ENCODE data around the gene SEPTIN10. TPM values are rescaled to one million over a fixed set of nuclear protein-coding genes. Genes with fewer than 3 reads are reported as not detected.

The SEPTIN10 gene
- total RNA-seq, 1 experiment from 2014 or later = 100.0 TPM

- no peak for TF ChIP-seq POLR2AphosphoS5 (IDR thresholded peaks at IDR 0.05; ENCODE audit: low read depth, low read length)
- no peak for TF ChIP-seq TCF7L2 (IDR thresholded peaks at IDR 0.05; ENCODE audit: low read depth, low read length)
- TF ChIP-seq, protein P1, sequence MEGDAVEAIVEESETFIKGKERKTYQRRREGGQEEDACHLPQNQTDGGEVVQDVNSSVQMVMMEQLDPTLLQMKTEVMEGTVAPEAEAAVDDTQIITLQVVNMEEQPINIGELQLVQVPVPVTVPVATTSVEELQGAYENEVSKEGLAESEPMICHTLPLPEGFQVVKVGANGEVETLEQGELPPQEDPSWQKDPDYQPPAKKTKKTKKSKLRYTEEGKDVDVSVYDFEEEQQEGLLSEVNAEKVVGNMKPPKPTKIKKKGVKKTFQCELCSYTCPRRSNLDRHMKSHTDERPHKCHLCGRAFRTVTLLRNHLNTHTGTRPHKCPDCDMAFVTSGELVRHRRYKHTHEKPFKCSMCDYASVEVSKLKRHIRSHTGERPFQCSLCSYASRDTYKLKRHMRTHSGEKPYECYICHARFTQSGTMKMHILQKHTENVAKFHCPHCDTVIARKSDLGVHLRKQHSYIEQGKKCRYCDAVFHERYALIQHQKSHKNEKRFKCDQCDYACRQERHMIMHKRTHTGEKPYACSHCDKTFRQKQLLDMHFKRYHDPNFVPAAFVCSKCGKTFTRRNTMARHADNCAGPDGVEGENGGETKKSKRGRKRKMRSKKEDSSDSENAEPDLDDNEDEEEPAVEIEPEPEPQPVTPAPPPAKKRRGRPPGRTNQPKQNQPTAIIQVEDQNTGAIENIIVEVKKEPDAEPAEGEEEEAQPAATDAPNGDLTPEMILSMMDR (IDR thresholded peaks at IDR 0.05) = no peak
- TF ChIP-seq SIN3A (IDR thresholded peaks at IDR 0.05; ENCODE audit: borderline replicate concordance, insufficient read depth, low read depth, low read length) = no peak
- TF ChIP-seq REST (IDR thresholded peaks at IDR 0.05; ENCODE audit: insufficient read depth in 1 of 2, low read depth in 2 of 2, low read length in 1 of 2) = no peak
- Histone ChIP-seq H3K9me3 (ENCODE audit: control insufficient read depth, insufficient read depth, low read depth, low read length) (no peaks in the 10 kb centered on the region), H3K27me3 (ENCODE audit: control insufficient read depth, insufficient read depth, low read length) (no peaks in the 10 kb centered on the region), H3K4me3 (ENCODE audit: low read depth in 2 of 2, low read length in 2 of 2) (no peak overlapping the region), H3K27ac (ENCODE audit: low read length) (no peak overlapping the region), H3K4me1 (ENCODE audit: control insufficient read depth, insufficient read depth, low read length) (no peaks in the 10 kb centered on the region), H3K36me3 (ENCODE audit: control insufficient read depth, insufficient read depth, low read length) (no peaks in the 10 kb centered on the region)
- CTCF ChIA-PET = no interaction called here
- BruUV-seq (replicated peaks) = no TSS peak
- POLR2A ChIA-PET = no interaction called here
- DNase-seq (ENCODE audit: low read depth, low spot score) (no peak), ATAC-seq (no peak)
- intact Hi-C loops (cut with micrococcal nuclease; ENCODE audit: unreplicated experiment) = no loop called here
- in situ Hi-C loops (cut with HindIII; ENCODE audit: low pct_unique_long_range_greater_than_20kb, low sequenced_read_pairs) = no loop called here
These were observed 114.9 kb downstream of the SEPTIN10 start for GRCh38 chr2:109498906-109499305.

- DNase-seq (ENCODE audit: low read depth, low spot score) = no peak
- Histone ChIP-seq H3K27ac (ENCODE audit: low read length) (no peak overlapping the region), H3K4me1 (ENCODE audit: control insufficient read depth, insufficient read depth, low read length) (no peaks in the 10 kb centered on the region), H3K4me3 (ENCODE audit: low read depth in 2 of 2, low read length in 2 of 2) (no peak overlapping the region), H3K9me3 (ENCODE audit: control insufficient read depth, insufficient read depth, low read depth, low read length) (no peaks in the 10 kb centered on the region), H3K27me3 (ENCODE audit: control insufficient read depth, insufficient read depth, low read length) (no peaks in the 10 kb centered on the region), H3K36me3 (ENCODE audit: control insufficient read depth, insufficient read depth, low read length) (no peaks in the 10 kb centered on the region)
- ChIA-PET POLR2A (no interaction called here), CTCF (no interaction called here)
- in situ Hi-C loops (cut with HindIII; ENCODE audit: low pct_unique_long_range_greater_than_20kb, low sequenced_read_pairs) (no loop called here), intact Hi-C loops (cut with micrococcal nuclease; ENCODE audit: unreplicated experiment) (no loop called here)
- no TSS peak for BruUV-seq (replicated peaks)
- TF ChIP-seq TCF7L2 (IDR thresholded peaks at IDR 0.05; ENCODE audit: low read depth, low read length) (no peak), SIN3A (IDR thresholded peaks at IDR 0.05; ENCODE audit: borderline replicate concordance, insufficient read depth, low read depth, low read length) (no peak), REST (IDR thresholded peaks at IDR 0.05; ENCODE audit: insufficient read depth in 1 of 2, low read depth in 2 of 2, low read length in 1 of 2) (no peak), POLR2AphosphoS5 (IDR thresholded peaks at IDR 0.05; ENCODE audit: low read depth, low read length) (no peak)
- TF ChIP-seq, protein P1 (IDR thresholded peaks at IDR 0.05) = no peak
- ATAC-seq = no peak
These were observed 115.6 kb downstream of the SEPTIN10 start for GRCh38 chr2:109497911-109498870.
